Measurements from ENCODE around the gene GGN.

GRCh38 chr19:38399081-38399480, 11.2 kb upstream of the GGN start:
- no peak for TF ChIP-seq CTCF (conservative IDR thresholded peaks at IDR 0.05 in 1 of 2, IDR thresholded peaks at IDR 0.05 in 1 of 2; ENCODE audit: low read depth in 1 of 2, low read length in 2 of 2)
- TF ChIP-seq EZH2 (IDR thresholded peaks at IDR 0.05; ENCODE audit: low read length, missing control alignments), result no peak

Measured in fibroblast of lung (primary cell).